Measurements from ENCODE around the gene CIB4.
A peak's percentile ranks its signal among the peaks of the same experiment; 100 is the strongest.
"Not testable (repeated sequence)": the region's sequence is repeated elsewhere in the genome, so short reads cannot be mapped to it uniquely, and the experiment has no call there.

CIB4 gene

GRCh38 chr2:26568076-26568890 lies 72.9 kb downstream of the CIB4 start:
- DNase-seq (ENCODE audit: low read depth in 2 of 2) = no peak

GRCh38 chr2:26567534-26567933 lies 73.6 kb downstream of the CIB4 start:
- DNase-seq (ENCODE audit: low read depth in 2 of 2) = no peak

GRCh38 chr2:26566731-26567130 lies 74.4 kb downstream of the CIB4 start:
- not testable (repeated sequence) for DNase-seq (ENCODE audit: low read depth in 2 of 2)

GRCh38 chr2:26566081-26566375 lies 75.1 kb downstream of the CIB4 start:
- no peak for DNase-seq (ENCODE audit: low read depth in 2 of 2)

- no peak for DNase-seq (ENCODE audit: low read depth in 2 of 2)
Measured at GRCh38 chr2:26564121-26564644, 77.0 kb downstream of the CIB4 start.

- DNase-seq (ENCODE audit: low read depth in 2 of 2) = no peak
Measured at GRCh38 chr2:26563686-26564085, 77.5 kb downstream of the CIB4 start.

GRCh38 chr2:26562811-26563645 lies 78.1 kb downstream of the CIB4 start:
- no peak for DNase-seq (ENCODE audit: low read depth in 2 of 2)

GRCh38 chr2:26561918-26562810 lies 79.0 kb downstream of the CIB4 start:
- DNase-seq (ENCODE audit: low read depth in 2 of 2) = peak in 1 of 2 donors; percentile 19

GRCh38 chr2:26561376-26561775 lies 79.8 kb downstream of the CIB4 start:
- no peak for DNase-seq (ENCODE audit: low read depth in 2 of 2)

GRCh38 chr2:26560892-26561291 lies 80.3 kb downstream of the CIB4 start:
- DNase-seq (ENCODE audit: low read depth in 2 of 2) = no peak

GRCh38 chr2:26559556-26559955 lies 81.6 kb downstream of the CIB4 start:
- DNase-seq (ENCODE audit: low read depth in 2 of 2) = no peak

- DNase-seq (ENCODE audit: low read depth in 2 of 2) = no peak
Measured at GRCh38 chr2:26559044-26559405, 82.1 kb downstream of the CIB4 start.

- DNase-seq (ENCODE audit: low read depth in 2 of 2) = no peak
Measured at GRCh38 chr2:26558271-26559043, 82.7 kb downstream of the CIB4 start.

GRCh38 chr2:26557244-26557925 lies 83.8 kb downstream of the CIB4 start:
- DNase-seq (ENCODE audit: low read depth in 2 of 2) = no peak

- no peak for DNase-seq (ENCODE audit: low read depth in 2 of 2)
Measured at GRCh38 chr2:26556309-26557243, 84.6 kb downstream of the CIB4 start.

- DNase-seq (ENCODE audit: low read depth in 2 of 2) = no peak
Measured at GRCh38 chr2:26555246-26556133, 85.7 kb downstream of the CIB4 start.

GRCh38 chr2:26552641-26553374 lies 88.4 kb downstream of the CIB4 start:
- no peak for DNase-seq (ENCODE audit: low read depth in 2 of 2)

Data from stimulated activated CD4-positive, alpha-beta T cell treated with anti-CD3 and anti-CD28 coated beads, Interleukin-1b, Interleukin-23, amount 100 ng/mL, for 4 hours (primary cell).